K562 (cell line): ENCODE data around the gene PACC1. TPM values are rescaled to one million over a fixed set of nuclear protein-coding genes. Genes with fewer than 3 reads are reported as not detected.

Experiments used
- ADNP ChIP-seq: fragments of 200-800 bp; sonication (Bioruptor generic); IDR thresholded peaks from 2 replicates; pipeline ENCODE4 v1.6.1; 2016; ENCODE audit warnings: missing genetic modification characterization, missing compliant biosample characterization
- ARID1B ChIP-seq: fragments of 450-650 bp; IDR thresholded peaks from 2 replicates; pipeline ENCODE4 v1.6.1; 2016; ENCODE audit warnings: antibody characterized with exemption, mild to moderate bottlenecking, inconsistent platforms
- BCOR ChIP-seq: fragments of 450-650 bp; IDR thresholded peaks from 2 replicates; pipeline ENCODE4 v1.6.1; 2016
- CBFA2T2 ChIP-seq: fragments of 450-650 bp; conservative IDR thresholded peaks from 2 replicates; pipeline ENCODE4 v1.6.1; 2017; ENCODE audit warnings: mild to moderate bottlenecking
- CHD4 ChIP-seq: fragments of 200-600 bp; sonication (generic); IDR thresholded peaks from 3 replicates; pipeline ENCODE4 v1.6.1; 2012; ENCODE audit warnings: low read depth, mild to moderate bottlenecking, mixed read lengths, low read length, inconsistent platforms; ENCODE audit not compliant: insufficient read depth, insufficient replicate concordance, poor library complexity, severe bottlenecking
- E2F5 ChIP-seq: sonication (generic); formaldehyde crosslinking; IDR thresholded peaks from 2 replicates; pipeline ENCODE4 v1.8.0; 2022; ENCODE audit warnings: mild to moderate bottlenecking, missing genetic modification reagents
- FIP1L1 ChIP-seq: fragments of 200-400 bp; formaldehyde crosslinking; IDR thresholded peaks from 2 replicates; pipeline ENCODE4 v1.6.1; 2018; ENCODE audit warnings: mild to moderate bottlenecking, low read depth, low read length; ENCODE audit not compliant: poor library complexity, severe bottlenecking
- HINFP ChIP-seq: fragments of 450-650 bp; conservative IDR thresholded peaks from 2 replicates; pipeline ENCODE4 v1.6.1; 2016; ENCODE audit warnings: missing genetic modification characterization, low read depth, mild to moderate bottlenecking, control low read depth, missing compliant biosample characterization
- HMG20A ChIP-seq: fragments of 450-650 bp; formaldehyde crosslinking; conservative IDR thresholded peaks from 2 replicates; pipeline ENCODE4 v1.4.0; 2020; ENCODE audit warnings: mild to moderate bottlenecking, mixed read lengths
- HMGN3 ChIP-seq: IDR thresholded peaks from 2 replicates; pipeline ENCODE4 v1.6.1; 2011; ENCODE audit warnings: borderline replicate concordance, low read depth, mild to moderate bottlenecking, mixed read lengths, low read length; ENCODE audit not compliant: insufficient read length; ENCODE audit errors: extremely low read depth
- MEIS2 ChIP-seq: fragments of 450-650 bp; IDR thresholded peaks from 2 replicates; pipeline ENCODE4 v1.6.1; 2014; ENCODE audit warnings: mild to moderate bottlenecking; ENCODE audit not compliant: partially characterized antibody
- MTA2 ChIP-seq: fragments of 450-650 bp; IDR thresholded peaks from 2 replicates; pipeline ENCODE4 v1.6.1; 2016; ENCODE audit warnings: low read depth
- NBN ChIP-seq: fragments of 450-650 bp; IDR thresholded peaks from 2 replicates; pipeline ENCODE4 v1.6.1; 2016; ENCODE audit warnings: low read depth, mild to moderate bottlenecking
- NCOA2 ChIP-seq, 2 experiments: fragments of 450-650 bp; IDR thresholded peaks; 2 replicates each; pipeline ENCODE4 v1.6.1; 2018; ENCODE audit warnings: mild to moderate bottlenecking in 2 of 2, moderate library complexity in 1 of 2; ENCODE audit not compliant: partially characterized antibody in 2 of 2
- PPARD ChIP-seq: fragments of 250-450 bp; sonication (Bioruptor Pico); IDR thresholded peaks from 2 replicates; pipeline ENCODE4 v1.8.0; 2022; ENCODE audit warnings: inconsistent platforms, mild to moderate bottlenecking, moderate library complexity
- PTBP1 ChIP-seq: fragments of 200-400 bp; formaldehyde crosslinking; IDR thresholded peaks from 2 replicates; pipeline ENCODE4 v1.6.1; 2017; ENCODE audit warnings: low read depth, low read length
- PYGO2 ChIP-seq: fragments of 450-650 bp; IDR thresholded peaks from 2 replicates; pipeline ENCODE4 v1.6.1; 2016; ENCODE audit warnings: mild to moderate bottlenecking, missing genetic modification characterization, moderate library complexity, missing compliant biosample characterization
- RFX7 ChIP-seq: fragments of 250-450 bp; sonication (Bioruptor Pico); IDR thresholded peaks from 2 replicates; pipeline ENCODE4 v1.5.1; 2021; ENCODE audit warnings: mild to moderate bottlenecking
- SOX6 ChIP-seq: fragments of 450-650 bp; IDR thresholded peaks from 2 replicates; pipeline ENCODE4 v1.6.1; 2014; ENCODE audit warnings: mild to moderate bottlenecking
- TAL1 ChIP-seq: fragments of 450-650 bp; IDR thresholded peaks from 2 replicates; pipeline ENCODE4 v1.6.1; 2016; ENCODE audit warnings: mild to moderate bottlenecking
- TFAM ChIP-seq: fragments of 250-450 bp; sonication (Bioruptor Pico); conservative IDR thresholded peaks from 2 replicates; pipeline ENCODE4 v1.5.0; 2021; ENCODE audit warnings: mild to moderate bottlenecking, moderate library complexity
- TSC22D4 ChIP-seq: fragments of 450-650 bp; IDR thresholded peaks from 2 replicates; pipeline ENCODE4 v1.6.1; 2016; ENCODE audit warnings: missing genetic modification characterization, missing biosample characterization, control low read depth
- ZEB2 ChIP-seq: fragments of 450-650 bp; IDR thresholded peaks from 2 replicates; pipeline ENCODE4 v1.6.1; 2016
- ZNF12 ChIP-seq: sonication (generic); formaldehyde crosslinking; IDR thresholded peaks from 2 replicates; pipeline ENCODE4 v1.4.0; 2020; ENCODE audit warnings: mild to moderate bottlenecking, missing genetic modification reagents
- ZNF197 ChIP-seq: fragments of 200-800 bp; sonication (Bioruptor generic); IDR thresholded peaks from 2 replicates; pipeline ENCODE4 v1.6.1; 2016; ENCODE audit warnings: low read depth, missing genetic modification characterization, missing compliant biosample characterization
- ZNF239 ChIP-seq: fragments of 250-450 bp; sonication (Bioruptor Pico); IDR thresholded peaks from 2 replicates; pipeline ENCODE4 v1.4.0; 2020; ENCODE audit warnings: mild to moderate bottlenecking
- ZNF561 ChIP-seq: fragments of 450-650 bp; formaldehyde crosslinking; conservative IDR thresholded peaks from 2 replicates; pipeline ENCODE4 v1.4.0; 2020; ENCODE audit warnings: mild to moderate bottlenecking, moderate library complexity
- polyA plus RNA-seq, 8 experiments: library from polyadenylated mRNA; depleted of rRNA in 4 of 8; stranded (reverse) in 5 of 8; unstranded in 3 of 8; fragments of >200 nt; fragmentation: Nextera tagmentation in 2 of 8; fragmentation: Illumina TruSeq in 1 of 8; extraction: Ambion mirVana in 2 of 8; extraction: Trizol in 1 of 8; gene quantifications; 2 replicates each; pipeline versions ENCODE4 v1.2.1 to v1.2.3, GENCODE V29; 2011 to 2014; ENCODE audit warnings: inconsistent platforms in 1 of 8, missing spikeins in 1 of 8
- total RNA-seq, 7 experiments: library from RNA; depleted of rRNA in 6 of 7; stranded (reverse); fragments of >200 nt in 6 of 7; fragmentation: Illumina TruSeq in 2 of 7; extraction: Trizol in 2 of 7; gene quantifications; 2 replicates each; pipeline versions ENCODE4 v1.2.1 to v1.2.3, GENCODE V29; 2011 to 2021; ENCODE audit warnings: low replicate concordance in 1 of 7

The PACC1 gene
- total and polyA plus RNA-seq, 9 of the 15 experiments (the other 6 are each of a cell fraction or from before 2014, with no cell fraction given) = 7.1 to 19.3 (median 14.9) TPM

- TF ChIP-seq BCOR (no peak), HINFP (tag) (no peak), SOX6 (peak; percentile 71), ZNF197 (CRISPR knock-in tag) (no peak), ZEB2 (0 out of 2 replicates have a peak, but pooled peaks have one; percentile 33), TSC22D4 (tag) (no peak), MTA2 (no peak), PTBP1 (no peak), RFX7 (CRISPR knock-in tag) (no peak), ADNP (0 out of 2 replicates have a peak, but pooled peaks have one; percentile 28), CBFA2T2 (peak; percentile 56; the same call in 1 of the 2 replicates), ZNF239 (CRISPR knock-in tag) (no peak), ARID1B (peak; percentile 75), PPARD (no peak), FIP1L1 (no peak), TAL1 (peak; percentile 49; the same call in 1 of the 2 replicates), ZNF12 (no peak), MEIS2 (peak; percentile 51), NCOA2 (IDR thresholded peaks at IDR 0.05; ENCODE audit: partially characterized antibody in 2 of 2) (no peak), HMG20A (CRISPR knock-in tag) (no peak), PYGO2 (no peak), TFAM (no peak), ZNF561 (no peak), NBN (peak; percentile 84; the same call in 1 of the 2 replicates), E2F5 (CRISPR knock-in tag) (no peak), HMGN3 (no peak), CHD4 (no peak)
These were observed 24.1 kb upstream of the PACC1 start (continued) for GRCh38 chr1:212438831-212439237.
